ENCODE data around the gene CLEC4G.

The CLEC4G gene

GRCh38 chr19:7778081-7778480, 46.2 kb upstream of the CLEC4G start:
- H3K4me2 ChIP-seq (ENCODE audit: low read depth, low read length, poor library complexity, severe bottlenecking): no peak overlapping the region
- no peaks in the 10 kb centered on the region for H3K9me2 ChIP-seq (replicated peaks; ENCODE audit: low read depth, low read length)
- no peaks in the 10 kb centered on the region; the same call in 1 of the 2 replicates for H3K9me3 ChIP-seq (ENCODE audit: insufficient read depth, low read depth, low read length)

GRCh38 chr19:7775761-7776160, 43.9 kb upstream of the CLEC4G start:
- Histone ChIP-seq H3K4me1 (ENCODE audit: insufficient read depth, low read length, poor library complexity, severe bottlenecking) (no peaks in the 10 kb centered on the region), H3K9me2 (replicated peaks; ENCODE audit: low read depth, low read length) (no peaks in the 10 kb centered on the region), H3K79me2 (ENCODE audit: insufficient read depth, low read length) (no peaks in the 10 kb centered on the region), H4K20me1 (ENCODE audit: insufficient read depth, low read length, poor library complexity, severe bottlenecking) (no peaks in the 10 kb centered on the region), H3K9ac (ENCODE audit: low read depth, low read length, poor library complexity, severe bottlenecking) (no peak overlapping the region), H3K36me3 (ENCODE audit: insufficient read depth, low read length) (no peaks in the 10 kb centered on the region), H3F3A (ENCODE audit: low read depth) (no peaks in the 10 kb centered on the region), H3K4me3 (ENCODE audit: low read length, poor library complexity, severe bottlenecking) (no peak overlapping the region), H3K27me3 (ENCODE audit: insufficient read depth, low read length, poor library complexity, severe bottlenecking) (no peaks in the 10 kb centered on the region), H2AFZ (ENCODE audit: low read length) (no peak overlapping the region), H3K4me2 (ENCODE audit: low read depth, low read length, poor library complexity, severe bottlenecking) (no peak overlapping the region), H3K9me3 (ENCODE audit: insufficient read depth, low read depth, low read length) (no peaks in the 10 kb centered on the region; the same call in 1 of the 2 replicates)
- TF ChIP-seq EZH2phosphoT487 (IDR thresholded peaks at IDR 0.05; ENCODE audit: borderline replicate concordance) (no peak), CTCF (conservative IDR thresholded peaks at IDR 0.05; ENCODE audit: low read length) (no peak)

More at GRCh38 chr19:7778081-7778480, 46.2 kb upstream of the CLEC4G start:
- Histone ChIP-seq H3K4me3 (ENCODE audit: low read length, poor library complexity, severe bottlenecking) (no peak overlapping the region), H3K4me1 (ENCODE audit: insufficient read depth, low read length, poor library complexity, severe bottlenecking) (no peaks in the 10 kb centered on the region), H2AFZ (ENCODE audit: low read length) (no peak overlapping the region), H3K79me2 (ENCODE audit: insufficient read depth, low read length) (no peaks in the 10 kb centered on the region), H4K20me1 (ENCODE audit: insufficient read depth, low read length, poor library complexity, severe bottlenecking) (no peaks in the 10 kb centered on the region), H3F3A (ENCODE audit: low read depth) (no peaks in the 10 kb centered on the region), H3K27me3 (ENCODE audit: insufficient read depth, low read length, poor library complexity, severe bottlenecking) (no peaks in the 10 kb centered on the region), H3K36me3 (ENCODE audit: insufficient read depth, low read length) (no peaks in the 10 kb centered on the region), H3K9ac (ENCODE audit: low read depth, low read length, poor library complexity, severe bottlenecking) (no peak overlapping the region)
- TF ChIP-seq CTCF (conservative IDR thresholded peaks at IDR 0.05; ENCODE audit: low read length) (no peak), EZH2phosphoT487 (IDR thresholded peaks at IDR 0.05; ENCODE audit: borderline replicate concordance) (no peak)

- H3F3A ChIP-seq (ENCODE audit: low read depth): no peaks in the 10 kb centered on the region
Measured at GRCh38 chr19:7773841-7774240, 41.9 kb upstream of the CLEC4G start.

More at GRCh38 chr19:7773841-7774240, 41.9 kb upstream of the CLEC4G start:
- Histone ChIP-seq H3K4me2 (ENCODE audit: low read depth, low read length, poor library complexity, severe bottlenecking) (no peak overlapping the region), H4K20me1 (ENCODE audit: insufficient read depth, low read length, poor library complexity, severe bottlenecking) (no peaks in the 10 kb centered on the region), H3K4me3 (ENCODE audit: low read length, poor library complexity, severe bottlenecking) (no peak overlapping the region), H3K79me2 (ENCODE audit: insufficient read depth, low read length) (no peaks in the 10 kb centered on the region), H3K4me1 (ENCODE audit: insufficient read depth, low read length, poor library complexity, severe bottlenecking) (no peaks in the 10 kb centered on the region), H3K9me2 (replicated peaks; ENCODE audit: low read depth, low read length) (no peaks in the 10 kb centered on the region), H3K27me3 (ENCODE audit: insufficient read depth, low read length, poor library complexity, severe bottlenecking) (no peaks in the 10 kb centered on the region), H2AFZ (ENCODE audit: low read length) (no peak overlapping the region), H3K9ac (ENCODE audit: low read depth, low read length, poor library complexity, severe bottlenecking) (no peak overlapping the region), H3K36me3 (ENCODE audit: insufficient read depth, low read length) (no peaks in the 10 kb centered on the region), H3K9me3 (ENCODE audit: insufficient read depth, low read depth, low read length) (no peaks in the 10 kb centered on the region)
- no peak for TF ChIP-seq EZH2phosphoT487 (IDR thresholded peaks at IDR 0.05; ENCODE audit: borderline replicate concordance)
- no peak for TF ChIP-seq CTCF (conservative IDR thresholded peaks at IDR 0.05; ENCODE audit: low read length)
